ENCODE measurements around the gene EME2.

DNA sequence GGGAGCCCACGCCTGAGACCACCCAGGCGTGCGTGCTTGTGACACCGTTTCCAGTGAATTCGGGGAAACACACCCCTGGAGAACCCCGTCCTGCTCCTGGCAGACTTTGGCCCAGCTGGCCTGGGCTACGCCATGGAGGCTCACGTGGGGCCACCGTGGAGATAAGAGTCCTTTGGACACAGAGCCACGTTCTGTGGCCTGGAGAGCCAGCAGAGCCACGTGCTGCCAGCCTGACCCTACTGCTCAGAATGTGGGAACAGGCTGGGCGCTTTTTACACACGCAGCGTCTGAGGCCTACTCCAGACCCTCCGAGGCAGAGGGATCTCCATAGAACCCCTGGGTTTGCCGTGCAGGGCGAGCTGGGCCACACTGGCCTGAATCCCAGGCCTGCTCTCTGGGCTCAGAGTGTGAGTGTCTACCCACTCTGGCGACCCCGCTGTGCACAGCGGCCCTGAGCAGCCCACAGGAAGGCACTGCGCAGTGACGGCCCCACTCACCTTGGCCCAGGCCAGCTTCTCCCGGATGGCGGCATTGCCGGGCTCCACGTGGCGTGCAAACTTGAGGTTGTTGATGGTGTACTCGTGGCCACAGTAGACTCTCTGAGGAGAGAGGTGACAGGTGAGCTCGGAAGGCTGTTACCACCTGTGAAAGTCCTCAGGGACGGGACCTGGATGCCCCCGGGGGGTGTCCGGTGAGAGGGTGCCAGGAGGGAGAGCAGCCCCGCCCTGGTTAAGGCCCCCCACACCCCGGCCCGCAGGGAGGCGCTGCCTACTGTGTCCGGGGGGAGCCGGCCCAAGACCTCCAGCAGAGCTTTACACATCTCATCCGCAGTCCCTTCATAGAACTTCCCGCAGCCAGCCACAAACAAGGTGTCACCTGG lies 44.0 kb downstream of the EME2 start:
- TF ChIP-seq CTCF (IDR thresholded peaks at IDR 0.05) (no peak), POLR2A (IDR thresholded peaks at IDR 0.05) (no peak)

Data from heart left ventricle (tissue), 13 donors.